ENCODE results near the gene CADPS.

Gene CADPS

DNA sequence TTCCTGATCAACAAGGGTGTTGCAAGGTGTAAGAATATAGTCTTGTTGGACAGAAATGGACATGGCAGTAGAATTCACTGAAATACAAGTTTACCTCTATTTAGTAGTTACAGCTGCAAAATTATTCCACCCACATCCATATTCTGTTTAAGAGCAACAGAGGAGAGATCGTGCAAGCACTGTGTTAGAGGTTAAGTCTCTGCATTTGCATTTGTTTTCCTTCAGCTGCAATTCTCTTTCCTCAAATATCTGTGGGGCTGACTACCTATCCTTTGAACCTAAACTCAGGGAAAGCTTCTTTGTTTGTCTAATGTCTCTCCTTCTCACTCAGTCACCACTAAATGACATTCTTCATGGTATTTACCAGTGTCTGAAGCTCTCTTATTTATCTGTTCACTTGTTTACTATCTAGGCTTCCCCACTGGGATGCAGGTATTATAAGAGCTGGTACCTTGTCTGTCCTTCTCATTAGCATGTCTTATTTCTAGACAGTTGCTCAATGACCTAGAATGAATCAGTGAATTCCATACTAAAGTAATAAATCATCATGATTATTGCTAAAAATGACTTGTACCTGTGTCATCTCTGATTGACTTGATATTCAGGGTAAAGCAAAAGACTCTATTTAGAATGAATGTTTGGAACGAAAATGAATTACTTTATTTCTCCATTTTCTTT, 326.5 kb downstream of the CADPS start:
- no peak for DNase-seq

- DNase-seq: no peak
Measured at GRCh38 chr3:62546266-62546665, 328.9 kb downstream of the CADPS start.

GRCh38 chr3:62542185-62542584, 333.0 kb downstream of the CADPS start:
- DNase-seq: no peak

DNA sequence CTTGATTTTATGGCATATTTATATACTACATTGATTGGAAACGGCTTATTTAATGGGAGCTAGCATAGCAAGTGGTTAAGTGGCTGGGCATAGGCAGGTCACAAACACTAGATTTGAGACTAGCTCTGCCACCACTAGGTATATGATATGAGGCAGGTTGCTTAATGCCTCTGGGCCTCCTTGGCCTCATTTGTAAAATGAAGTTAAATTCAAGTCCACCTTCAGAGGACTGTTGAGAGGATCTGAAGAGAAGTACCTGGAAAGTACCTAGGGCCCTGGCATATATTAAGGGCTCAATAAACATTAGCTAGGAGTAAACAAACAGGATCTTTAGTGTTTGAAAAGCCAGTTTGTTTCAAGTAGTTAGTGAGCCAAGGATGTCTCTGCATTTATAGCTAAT, 335.5 kb downstream of the CADPS start:
- DNase-seq: no peak

DNA sequence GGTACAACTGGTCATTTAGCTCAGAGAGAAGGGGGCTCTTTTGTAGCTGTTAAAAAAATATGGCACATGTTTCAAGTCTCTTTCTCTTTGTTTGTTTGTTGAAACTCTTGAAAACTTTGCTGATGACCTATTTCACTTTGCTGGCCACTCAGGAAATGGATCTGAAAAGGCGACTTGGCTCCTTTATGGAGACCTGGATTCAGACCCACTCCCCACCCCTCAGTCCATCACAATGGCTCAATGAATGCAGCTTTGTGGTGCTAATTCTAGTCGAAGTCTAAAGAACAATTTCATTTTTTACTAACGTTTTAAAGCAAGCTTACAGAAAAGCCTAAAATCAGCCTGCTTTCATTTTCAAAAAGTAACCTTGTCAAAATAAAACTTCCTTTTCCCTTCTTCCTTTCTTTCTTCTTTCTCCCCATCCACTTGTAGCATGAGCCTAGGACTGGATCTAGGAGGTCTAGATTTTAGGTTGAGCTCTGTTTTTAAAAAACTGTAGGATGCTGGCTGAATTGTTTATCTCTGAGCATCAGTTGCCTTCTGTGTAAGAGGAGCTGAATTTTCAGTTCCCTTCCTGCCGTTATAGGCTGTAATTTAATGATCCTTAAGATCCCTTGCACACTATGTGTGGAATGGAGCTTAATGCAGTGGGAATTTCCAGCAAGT, 336.4 kb downstream of the CADPS start:
- no peak for DNase-seq

GRCh38 chr3:62534326-62534725, 340.9 kb downstream of the CADPS start:
- no peak for DNase-seq

- no peak for DNase-seq
Measured at GRCh38 chr3:62532796-62533195, 342.4 kb downstream of the CADPS start.

DNA sequence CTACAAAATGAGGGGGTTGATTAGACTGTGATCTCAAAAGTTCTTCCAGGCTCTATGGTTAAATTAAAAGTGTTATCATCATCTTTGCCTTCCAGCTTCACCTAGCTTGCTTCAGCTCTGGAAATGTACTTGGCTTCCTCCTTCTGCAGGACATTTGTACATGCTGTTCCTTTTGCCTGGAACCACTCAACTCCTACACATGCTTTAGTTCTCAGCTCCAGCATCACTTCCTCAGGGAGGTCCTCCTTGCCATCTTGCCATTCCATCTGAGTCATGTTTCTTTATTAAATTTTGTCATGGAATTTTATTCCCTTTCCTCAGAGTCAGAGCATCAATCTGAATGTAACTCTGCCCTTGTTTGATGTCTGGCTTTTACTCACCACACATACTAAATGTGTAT, 343.2 kb downstream of the CADPS start:
- DNase-seq: no peak

DNA sequence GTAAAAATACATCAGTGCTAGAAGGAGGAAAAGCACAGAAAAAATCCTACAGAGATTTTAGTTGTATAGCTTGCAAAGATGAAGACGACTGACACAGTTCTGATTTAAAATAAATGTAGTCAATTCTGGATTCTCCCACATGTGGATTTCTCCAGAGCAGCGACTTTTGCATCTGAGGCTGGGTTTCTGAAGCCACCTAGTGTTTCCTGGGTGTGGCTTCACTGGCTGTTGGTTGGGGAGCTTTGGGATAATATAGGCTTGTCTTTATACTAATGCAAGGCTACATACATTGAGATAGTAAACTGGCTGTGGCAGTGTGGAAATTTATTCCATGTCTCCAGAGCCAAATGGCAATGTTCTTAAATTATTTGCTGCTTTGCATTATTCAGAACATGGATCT, 343.7 kb downstream of the CADPS start:
- DNase-seq: no peak

- DNase-seq: no peak
Measured at GRCh38 chr3:62529230-62529629, 346.0 kb downstream of the CADPS start.

GRCh38 chr3:62527474-62527873, 347.7 kb downstream of the CADPS start:
- DNase-seq: no peak

DNA sequence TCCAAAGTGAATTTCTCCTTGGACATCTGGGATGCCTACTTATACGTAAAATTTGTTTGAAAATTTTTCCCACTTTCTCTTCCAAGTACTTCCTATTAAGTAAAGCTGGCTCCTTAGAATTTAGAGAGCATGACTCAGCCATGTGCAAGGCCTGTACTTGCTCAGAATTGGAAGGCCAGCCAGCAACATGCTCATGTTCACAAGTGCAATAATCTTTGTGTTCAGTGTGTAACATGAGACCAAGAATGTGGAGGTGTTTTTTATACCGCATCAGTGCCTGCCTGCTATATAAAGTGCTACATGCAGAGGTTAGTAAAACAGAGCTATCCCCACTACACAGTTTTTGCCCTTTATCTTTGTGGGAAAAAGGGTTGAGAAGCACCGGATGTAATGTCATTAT, 349.9 kb downstream of the CADPS start:
- DNase-seq: peak; percentile 34

- DNase-seq: no peak
Measured at GRCh38 chr3:62523672-62524071, 351.5 kb downstream of the CADPS start.

- no peak for DNase-seq
Measured at GRCh38 chr3:62521464-62522105, 353.6 kb downstream of the CADPS start.

DNA sequence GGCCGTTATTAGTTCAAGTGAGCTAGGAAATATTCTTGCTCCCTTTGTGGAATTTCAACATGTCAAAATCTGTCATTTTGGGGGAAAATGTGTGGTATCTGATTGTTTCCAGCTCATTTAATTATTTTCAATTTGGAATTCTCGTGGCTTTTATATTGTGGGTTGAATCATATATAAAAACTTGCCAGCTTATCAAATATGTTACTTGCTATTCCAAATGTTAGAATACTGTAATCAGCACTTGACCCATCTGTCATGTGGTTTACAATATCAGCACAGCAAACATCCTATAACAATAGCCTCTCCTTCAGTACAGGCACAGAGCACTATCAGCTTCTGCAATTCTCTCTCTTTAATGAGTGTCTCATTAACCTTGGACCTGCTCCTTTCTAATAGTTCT, 371.7 kb downstream of the CADPS start:
- no peak for DNase-seq

DNA sequence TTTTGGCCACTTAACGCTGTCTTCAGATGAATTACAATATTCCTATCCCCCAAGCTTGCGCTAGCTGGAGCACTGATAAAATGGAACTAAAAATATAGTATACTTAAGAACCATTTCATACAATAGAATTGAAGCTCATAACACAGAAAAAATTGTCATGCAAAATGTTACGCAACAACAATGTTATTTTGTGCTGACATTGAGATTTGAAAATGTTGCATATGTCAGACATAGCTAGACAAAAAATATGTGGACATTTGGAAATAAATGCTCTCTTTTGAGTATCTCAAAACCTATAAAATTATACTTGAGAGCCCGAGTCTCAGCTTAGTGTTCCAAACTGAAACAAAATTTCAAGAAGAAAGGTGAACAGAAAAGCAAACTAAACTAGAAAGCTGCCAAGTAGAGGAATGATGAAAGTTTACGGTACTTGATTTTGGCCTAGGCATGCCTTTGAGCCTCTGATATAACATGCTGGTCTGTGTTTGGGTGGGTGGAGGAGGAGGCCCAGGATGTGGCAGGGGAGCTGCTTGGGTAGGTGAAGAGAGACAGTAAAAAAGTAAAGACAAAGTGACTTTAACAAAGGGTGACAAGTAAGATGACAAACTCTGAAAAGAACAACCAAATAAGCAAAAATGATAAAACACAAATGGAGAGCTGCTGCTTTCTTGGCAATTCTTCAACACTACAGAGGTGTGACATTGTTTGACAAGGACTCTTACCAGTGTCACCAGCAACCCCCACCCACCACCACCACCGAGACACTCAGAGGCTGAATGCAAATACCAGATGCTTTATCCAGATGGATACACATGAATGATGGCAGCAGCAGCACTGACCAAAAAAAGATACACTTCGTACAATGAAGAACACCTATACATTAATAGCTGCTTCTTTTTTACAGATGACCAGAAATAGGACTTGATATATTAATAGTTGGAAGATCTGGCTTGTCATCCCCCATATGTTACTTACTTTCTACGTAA, 372.6 kb downstream of the CADPS start:
- no peak for DNase-seq

DNA sequence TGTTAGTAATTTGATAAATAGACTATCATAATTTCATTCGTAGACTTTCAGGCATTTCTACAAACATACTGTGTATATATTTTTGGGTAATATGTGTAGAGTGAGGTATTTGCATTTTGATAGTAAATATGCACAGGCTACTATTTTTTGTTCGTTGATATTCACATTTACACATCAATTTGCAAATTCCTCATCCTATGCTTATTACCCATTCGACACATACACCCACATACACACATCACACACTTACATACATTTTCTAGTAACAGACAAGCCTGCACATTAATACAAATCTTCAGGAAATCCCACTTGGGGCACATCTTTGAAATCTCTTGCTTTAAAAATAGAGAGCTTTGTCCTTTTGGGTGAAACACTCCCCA, 373.9 kb downstream of the CADPS start:
- no peak for DNase-seq

DNA sequence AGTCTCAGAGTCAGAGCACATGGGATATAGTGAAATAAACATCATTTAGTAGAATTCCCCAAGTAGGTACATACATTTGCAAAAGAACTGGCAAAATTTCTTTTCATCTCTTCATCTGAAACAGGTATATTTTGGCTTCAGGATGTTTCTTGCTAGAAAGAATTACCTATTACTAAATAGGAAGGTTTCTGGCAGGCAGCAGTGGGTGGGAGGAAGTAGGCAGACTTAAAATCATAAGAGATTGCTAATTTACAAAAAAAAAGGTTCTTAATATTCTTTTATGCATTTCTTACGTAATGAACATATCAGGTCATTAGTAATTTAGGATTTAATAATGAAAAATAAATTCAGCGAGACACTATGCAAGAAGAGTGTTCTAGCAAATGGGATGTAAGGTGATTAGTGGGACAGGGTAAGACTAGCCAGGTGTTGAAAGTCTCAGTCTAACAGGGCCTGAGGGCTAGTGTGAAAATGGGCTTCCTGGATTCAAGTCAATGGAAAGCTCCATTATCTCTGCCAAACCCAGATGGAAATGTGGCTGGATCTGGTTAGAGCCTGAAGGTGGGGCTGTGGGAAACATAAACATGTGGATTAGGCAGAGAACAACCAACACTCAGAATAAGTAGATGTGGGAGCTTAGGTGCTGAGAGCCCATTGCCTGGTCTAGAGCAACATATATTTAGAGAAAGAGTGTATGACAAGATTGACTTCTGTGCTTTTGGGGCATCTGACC, 374.5 kb downstream of the CADPS start:
- DNase-seq: no peak

GRCh38 chr3:62497156-62497555, 378.1 kb downstream of the CADPS start:
- no peak for DNase-seq

GRCh38 chr3:62496503-62496902, 378.7 kb downstream of the CADPS start:
- no peak for DNase-seq

GRCh38 chr3:62493109-62493801, 382.0 kb downstream of the CADPS start:
- peak; percentile 2 for DNase-seq

- DNase-seq: no peak
Measured at GRCh38 chr3:62482961-62483360, 392.3 kb downstream of the CADPS start.

Data from HCEC 1CT (cell line).